GM12892 (cell line): ENCODE results near the gene NR2F6.

Experiments
- POLR2A ChIP-seq: IDR thresholded peaks from 2 replicates; pipeline ENCODE4 v1.6.1; 2011; ENCODE audit warnings: low read depth, low read length, control low read depth
- POLR2AphosphoS5 ChIP-seq: IDR thresholded peaks from 2 replicates; pipeline ENCODE4 v1.6.1; 2011; ENCODE audit warnings: low read depth, low read length, control low read depth
- TAF1 ChIP-seq: IDR thresholded peaks from 2 replicates; pipeline ENCODE4 v1.6.1; 2011; ENCODE audit warnings: low read depth, mild to moderate bottlenecking, control low read depth, low read length, borderline replicate concordance

DNA sequence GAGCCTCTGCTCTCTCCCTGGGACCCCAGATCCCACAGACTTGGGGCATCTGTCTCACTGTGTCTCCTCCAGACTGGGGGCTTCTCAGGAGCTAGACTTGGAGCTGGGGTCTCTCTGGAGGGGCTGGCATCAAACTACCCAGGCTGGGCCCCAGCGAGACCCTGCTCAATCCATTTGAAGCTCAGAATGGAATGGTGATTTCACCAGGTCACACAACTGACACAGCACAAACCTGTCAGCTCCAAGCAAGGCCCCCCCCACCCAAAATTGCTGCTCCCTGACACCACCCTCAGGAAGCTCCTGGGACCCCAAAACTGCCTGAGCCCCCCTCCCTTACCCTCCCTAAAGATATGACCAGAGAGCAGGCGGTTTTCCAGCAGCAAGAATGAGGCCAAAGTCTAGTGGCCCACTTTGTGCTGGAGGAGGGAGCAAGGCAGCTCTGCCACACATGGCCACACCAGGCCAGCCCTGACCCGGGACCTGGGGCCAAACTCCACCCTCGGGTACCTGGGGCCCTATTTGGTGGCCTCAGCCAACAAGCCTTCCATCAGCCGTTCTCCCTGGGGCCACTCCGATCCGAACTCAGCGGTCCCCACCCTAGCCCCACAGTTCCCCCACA, 2.4 kb downstream of the NR2F6 start:
- no peak for TF ChIP-seq POLR2AphosphoS5
- TF ChIP-seq TAF1, result no peak
- no peak for TF ChIP-seq POLR2A
